GM10847 (cell line): Measurements from ENCODE around the gene CLIC4.

Experiments
- POLR2A ChIP-seq: IDR thresholded peaks from 2 replicates; pipeline ENCODE4 v1.6.1; 2011; ENCODE audit not compliant: insufficient read length; ENCODE audit errors: extremely low read depth

CLIC4 gene

DNA sequence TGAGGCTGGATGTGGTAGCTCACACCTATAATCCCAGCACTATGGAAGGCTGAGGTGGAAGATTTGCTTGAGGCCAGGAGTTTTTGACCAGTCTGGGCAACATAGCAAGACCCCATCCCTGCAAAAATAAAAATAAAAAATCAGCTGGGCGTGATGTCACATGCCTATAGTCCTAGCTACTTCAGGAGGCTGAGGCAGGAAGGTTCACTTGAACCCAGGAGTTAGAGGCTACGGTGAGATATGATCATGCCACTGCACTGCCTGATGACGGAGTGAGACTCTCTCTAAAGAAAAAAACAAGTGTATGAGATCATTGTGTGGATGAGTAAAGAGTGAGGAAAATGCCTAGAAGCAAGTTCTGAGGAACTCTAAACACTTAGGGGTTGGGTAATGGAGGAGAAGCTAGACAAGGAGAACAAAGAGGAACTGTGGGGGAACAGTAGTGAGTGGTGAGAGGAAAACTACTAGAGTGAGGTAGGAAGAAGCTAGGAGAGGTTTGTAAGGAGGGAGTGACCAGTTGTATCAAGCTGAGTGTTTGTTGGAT, 17.0 kb downstream of the CLIC4 start:
- TF ChIP-seq POLR2A: no peak

- no peak for TF ChIP-seq POLR2A
Measured at GRCh38 chr1:24763671-24764070, 18.4 kb downstream of the CLIC4 start.

DNA sequence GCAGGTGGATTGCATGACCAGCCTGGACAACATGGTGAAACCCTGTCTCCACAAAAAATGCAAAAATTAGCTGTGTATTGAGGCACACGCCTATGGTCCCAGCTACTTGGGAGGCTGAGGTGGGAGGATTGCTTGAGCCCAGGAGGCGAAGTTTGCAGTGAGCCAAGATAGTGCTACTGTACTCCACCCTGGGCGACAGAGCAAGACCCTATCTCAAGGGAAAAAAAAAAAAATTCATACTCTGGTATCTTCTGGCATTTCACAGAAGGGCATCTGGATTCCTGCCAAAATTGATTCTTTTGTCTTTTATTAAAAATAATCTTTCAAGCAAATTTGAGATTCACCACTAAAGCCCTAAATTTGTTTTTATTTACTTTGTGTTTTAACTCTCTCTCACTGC, 19.2 kb downstream of the CLIC4 start:
- no peak for TF ChIP-seq POLR2A

- no peak for TF ChIP-seq POLR2A
Measured at GRCh38 chr1:24764848-24765247, 19.6 kb downstream of the CLIC4 start.

DNA sequence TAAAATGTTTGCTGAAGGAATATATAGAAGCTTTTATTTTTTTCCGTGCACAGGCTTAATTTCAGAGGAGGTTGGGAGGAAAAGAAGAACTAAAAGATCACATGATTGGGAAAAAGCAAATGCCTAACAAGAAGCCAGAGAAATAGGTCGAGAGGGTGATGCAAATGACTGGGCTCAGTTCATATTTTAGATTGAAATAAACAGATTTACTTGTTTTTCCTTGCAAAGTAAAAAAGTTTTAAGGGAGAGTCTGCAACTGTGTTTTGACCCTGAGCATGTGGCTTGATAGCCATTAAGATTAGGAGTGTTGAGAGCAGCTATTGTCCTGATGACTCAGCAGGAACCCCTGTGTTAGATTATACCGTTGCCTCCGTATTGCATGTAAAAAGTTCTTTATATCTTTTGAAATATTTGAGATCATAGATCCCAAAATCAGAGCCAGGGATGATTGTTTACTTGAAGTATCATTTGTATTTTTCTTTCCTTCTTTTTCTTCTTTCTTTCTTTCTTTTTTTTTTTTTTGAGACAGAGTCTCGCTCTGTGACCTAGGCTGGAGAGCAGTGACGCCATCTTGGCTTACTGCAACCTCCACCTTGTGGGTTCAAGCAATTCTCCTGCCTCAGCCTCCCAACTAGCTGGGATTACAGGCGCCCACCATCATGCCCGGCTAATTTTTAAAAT, 20.2 kb downstream of the CLIC4 start:
- no peak for TF ChIP-seq POLR2A

GRCh38 chr1:24767351-24767750, 22.1 kb downstream of the CLIC4 start:
- no peak for TF ChIP-seq POLR2A

DNA sequence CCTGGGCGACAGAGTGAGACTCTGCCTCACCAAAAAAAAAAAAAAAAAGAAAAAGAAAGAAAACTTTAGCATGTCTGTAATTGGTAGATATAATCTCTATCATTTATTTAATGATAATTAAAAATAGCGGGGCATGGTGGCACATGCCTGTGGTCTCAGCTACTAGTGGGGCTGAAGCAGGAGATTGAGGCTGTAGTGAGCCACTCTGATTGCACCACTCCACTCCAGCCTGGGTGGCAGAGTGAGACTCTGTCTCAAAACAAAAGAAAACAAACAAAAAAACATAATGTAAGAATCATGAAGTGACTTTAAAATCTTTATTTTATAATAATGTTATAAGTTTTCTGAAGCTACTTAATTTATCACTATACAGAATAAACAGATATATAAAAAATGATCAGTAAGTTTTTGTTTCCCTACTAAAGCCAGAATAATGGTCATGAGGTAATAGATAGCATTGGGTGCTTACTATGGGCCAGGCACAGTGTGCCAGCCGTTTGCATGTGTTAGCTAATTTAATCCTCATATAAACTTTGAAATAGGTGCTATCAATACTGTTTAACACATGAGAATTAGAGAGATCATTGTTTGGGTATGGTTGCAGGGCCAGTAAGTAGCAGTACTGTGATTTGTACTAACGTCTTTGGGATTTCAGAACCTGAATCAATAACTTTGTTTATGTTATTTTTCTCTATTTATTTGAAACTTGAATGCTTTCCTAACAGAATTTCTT, 23.8 kb downstream of the CLIC4 start:
- no peak for TF ChIP-seq POLR2A

DNA sequence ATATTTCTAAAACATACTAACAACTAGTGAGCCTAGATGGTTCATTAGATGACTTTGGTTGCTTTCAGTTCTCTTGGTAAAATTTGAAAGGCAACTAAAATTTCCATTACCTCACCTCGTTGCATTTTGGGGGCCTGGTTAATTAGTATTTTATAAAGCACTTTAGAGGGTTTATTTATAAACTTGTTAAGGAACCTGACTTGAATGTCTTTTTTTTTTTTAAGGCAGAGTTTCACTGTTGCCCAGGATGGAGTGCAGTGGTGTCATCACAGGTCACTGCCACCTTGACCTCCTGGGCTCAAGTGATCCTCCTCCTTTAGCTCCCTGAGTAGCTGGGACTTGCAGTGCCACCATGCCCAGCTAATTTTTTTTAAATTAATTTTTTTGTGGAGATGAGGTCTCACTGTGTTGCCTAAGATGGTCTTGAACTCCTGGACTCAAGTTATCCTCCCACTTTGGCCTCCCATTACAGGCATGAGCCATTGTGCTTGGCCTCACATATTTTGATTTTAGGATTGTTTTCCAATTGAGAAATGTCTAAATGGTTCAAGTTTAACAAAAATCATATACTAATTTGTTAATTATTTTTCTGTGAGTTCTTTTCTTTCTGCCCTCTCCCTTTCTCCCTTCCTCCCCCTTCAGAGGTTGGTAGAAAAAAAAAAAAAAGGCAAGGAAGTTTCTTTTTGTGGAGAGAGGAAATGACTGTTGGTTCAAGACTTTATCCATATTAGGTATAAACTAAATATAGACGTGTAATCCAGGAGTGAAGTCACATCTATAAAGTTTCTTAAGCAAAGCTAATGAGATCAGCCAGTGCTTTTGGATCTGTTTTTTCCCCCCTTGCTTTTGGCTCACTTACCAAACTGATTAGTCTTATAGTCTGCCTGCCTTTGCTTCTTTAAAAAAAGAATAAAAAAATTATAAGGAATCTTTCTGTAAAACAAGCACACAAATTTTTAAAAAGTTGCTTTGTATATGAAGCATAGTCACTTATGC, 24.7 kb downstream of the CLIC4 start:
- no peak for TF ChIP-seq POLR2A

DNA sequence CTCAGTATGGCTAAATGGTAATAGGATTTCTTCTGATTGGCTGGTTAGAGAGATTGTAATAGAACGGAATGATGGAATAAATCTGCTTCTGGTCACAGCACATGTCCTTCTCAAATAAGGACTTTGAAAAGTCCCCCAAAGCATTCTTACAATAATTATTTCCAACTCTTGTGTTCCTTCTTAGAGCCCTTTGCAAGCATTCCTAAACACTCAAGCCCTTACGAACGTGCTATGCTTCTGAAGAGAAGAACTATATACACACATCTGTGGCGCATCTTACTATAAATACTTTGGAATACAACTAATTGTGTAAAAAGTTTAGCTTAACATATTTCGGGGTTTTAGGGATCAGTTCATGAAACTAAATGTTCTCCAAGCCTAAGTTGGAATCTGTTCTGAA, 25.6 kb downstream of the CLIC4 start:
- TF ChIP-seq POLR2A: no peak

- TF ChIP-seq POLR2A: no peak
Measured at GRCh38 chr1:24771574-24771973, 26.3 kb downstream of the CLIC4 start.

DNA sequence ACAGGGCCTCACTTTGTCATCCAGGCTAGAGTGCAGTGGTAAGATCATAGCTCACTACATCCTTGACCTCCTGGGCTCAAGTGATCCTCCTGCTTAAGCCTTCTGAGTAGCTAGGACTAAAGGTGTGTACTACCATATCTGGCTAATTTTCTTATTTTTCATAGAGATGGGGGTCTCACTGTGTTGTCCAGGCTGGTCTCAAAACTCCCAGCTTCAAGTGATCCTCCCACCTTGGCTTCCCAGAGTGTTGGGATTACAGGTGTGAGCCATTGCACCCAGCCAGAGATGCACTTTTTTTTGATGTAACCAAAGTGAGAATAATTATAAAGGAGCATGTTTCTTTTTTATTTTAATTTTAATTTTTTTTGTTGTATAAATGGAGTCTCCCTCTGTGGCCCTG, 28.4 kb downstream of the CLIC4 start:
- no peak for TF ChIP-seq POLR2A

DNA sequence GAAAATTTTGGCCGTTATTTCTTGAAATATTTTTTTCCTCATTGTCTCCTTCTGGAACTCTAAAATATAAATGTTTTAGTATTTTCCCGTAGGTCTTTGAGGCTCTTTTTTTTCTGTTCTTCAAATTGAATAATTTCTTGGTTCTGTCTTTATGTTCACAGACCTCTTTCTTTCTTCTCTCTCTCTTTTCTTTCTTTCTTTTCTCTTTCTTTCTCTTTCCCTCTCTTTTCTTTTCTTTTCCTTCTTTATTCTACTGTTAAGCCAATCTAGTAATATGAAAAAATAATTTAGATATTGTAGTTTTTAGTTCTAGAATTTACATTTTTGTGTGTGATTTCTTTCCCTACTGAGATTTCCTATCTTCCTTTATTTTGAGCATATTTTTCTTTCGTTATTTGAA, 30.1 kb downstream of the CLIC4 start:
- TF ChIP-seq POLR2A: no peak

DNA sequence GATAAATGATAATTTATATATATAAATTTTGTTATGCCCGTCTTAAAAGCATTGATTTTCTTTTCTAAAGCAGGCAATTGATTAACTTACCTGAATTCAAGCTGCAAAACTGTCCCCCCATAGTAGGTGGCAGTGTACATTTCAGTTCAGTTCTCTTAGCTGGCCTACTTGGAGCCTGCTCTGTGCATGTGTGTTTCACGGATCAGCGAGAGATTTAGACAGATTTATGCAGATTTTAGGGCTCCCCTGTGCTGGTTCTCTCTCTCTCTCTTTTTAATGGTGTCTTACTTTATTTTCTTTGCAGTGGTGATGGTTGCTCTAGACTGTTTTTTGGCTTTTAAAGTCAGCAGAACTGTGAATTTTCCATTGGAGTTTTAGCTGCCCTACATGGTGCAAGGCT, 30.7 kb downstream of the CLIC4 start:
- TF ChIP-seq POLR2A: no peak

DNA sequence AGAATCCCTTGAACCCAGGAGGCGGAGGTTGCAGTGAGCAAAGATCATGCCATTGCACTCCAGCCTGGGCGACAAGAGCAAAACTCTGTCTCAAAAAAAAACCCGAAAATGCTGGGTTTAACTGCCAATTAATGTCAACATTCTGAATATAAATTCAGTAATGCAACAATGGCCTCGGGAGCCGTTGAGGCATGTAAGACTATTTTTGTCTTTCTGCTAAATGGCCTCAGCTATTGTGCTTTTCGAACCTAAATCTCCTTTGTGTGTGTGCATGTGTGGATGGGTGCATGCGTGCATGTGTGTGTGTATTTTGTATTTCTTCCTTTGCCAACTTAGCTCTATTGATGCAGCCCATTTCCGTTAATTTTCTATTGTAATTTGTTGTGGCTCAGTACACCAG, 31.6 kb downstream of the CLIC4 start:
- no peak for TF ChIP-seq POLR2A

GRCh38 chr1:24778141-24778540, 32.9 kb downstream of the CLIC4 start:
- no peak for TF ChIP-seq POLR2A
